Activated T-helper 1 cell treated with anti-CD3 and anti-CD28 coated beads, Interleukin-2, amount 50 U/mL, for 16 hours (primary cell): Measurements from ENCODE around the gene SDR39U1.

Experiments used
- DNase-seq, 2 donors: peaks; one replicate each; pipeline ENCODE4 v3.0.0-alpha.2; 2020; ENCODE audit warnings: low read depth in 1 of 2, low spot score in 1 of 2

SDR39U1 gene

GRCh38 chr14:24443053-24443665 lies 583 bp upstream of the SDR39U1 start:
- no peak for DNase-seq

- no peak for DNase-seq
Measured at GRCh38 chr14:24441904-24442239, 704 bp downstream of the SDR39U1 start.

- DNase-seq = no peak
Measured at GRCh38 chr14:24441485-24441884, 1.1 kb downstream of the SDR39U1 start.

GRCh38 chr14:24440606-24441399 lies 1.8 kb downstream of the SDR39U1 start:
- no peak for DNase-seq

- no peak for DNase-seq
Measured at GRCh38 chr14:24439830-24440605, 2.6 kb downstream of the SDR39U1 start.

GRCh38 chr14:24439257-24439656 lies 3.3 kb downstream of the SDR39U1 start:
- no peak for DNase-seq

DNA sequence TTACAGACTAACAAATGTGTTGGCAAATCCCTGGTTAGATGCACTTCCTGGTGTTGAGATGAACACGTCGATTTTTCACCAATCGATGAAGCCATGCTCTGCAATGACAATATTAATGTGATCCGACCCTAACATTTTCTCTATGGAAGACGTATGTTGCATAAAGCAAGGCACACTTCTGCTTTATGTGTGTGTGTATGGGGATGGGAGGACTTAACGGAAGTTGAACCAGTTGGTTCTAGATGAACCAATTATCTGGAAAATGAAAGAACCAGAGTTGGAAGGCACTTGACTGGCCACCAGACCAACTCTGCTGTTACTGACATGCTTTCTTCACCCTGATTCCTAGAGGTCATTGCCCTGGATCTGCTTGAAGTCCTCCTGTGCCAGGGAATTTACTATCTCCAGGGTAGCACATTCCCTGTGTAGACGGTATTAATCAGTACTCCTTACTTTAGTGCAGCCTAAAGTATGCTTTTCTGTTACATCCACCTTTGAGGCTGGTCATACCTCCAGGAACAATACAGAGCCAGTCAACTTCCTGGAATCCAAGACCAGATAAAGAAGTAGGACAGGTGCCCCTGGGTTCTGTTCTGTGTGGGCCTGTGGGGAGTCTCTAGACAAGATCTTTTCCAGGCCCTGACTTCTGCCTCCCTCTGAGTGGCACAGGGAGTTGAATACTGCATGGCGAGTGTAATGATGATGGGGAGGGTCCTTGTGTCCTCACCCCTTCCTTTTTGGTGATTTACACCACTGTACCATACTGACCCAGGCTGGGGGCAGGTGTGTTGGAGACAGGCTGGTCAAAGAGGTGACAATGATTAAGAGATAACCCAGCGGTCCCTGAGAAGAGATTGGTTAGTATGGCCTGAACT lies 4.1 kb downstream of the SDR39U1 start:
- DNase-seq = no peak

- no peak for DNase-seq
Measured at GRCh38 chr14:24437736-24438067, 4.9 kb downstream of the SDR39U1 start.

DNA sequence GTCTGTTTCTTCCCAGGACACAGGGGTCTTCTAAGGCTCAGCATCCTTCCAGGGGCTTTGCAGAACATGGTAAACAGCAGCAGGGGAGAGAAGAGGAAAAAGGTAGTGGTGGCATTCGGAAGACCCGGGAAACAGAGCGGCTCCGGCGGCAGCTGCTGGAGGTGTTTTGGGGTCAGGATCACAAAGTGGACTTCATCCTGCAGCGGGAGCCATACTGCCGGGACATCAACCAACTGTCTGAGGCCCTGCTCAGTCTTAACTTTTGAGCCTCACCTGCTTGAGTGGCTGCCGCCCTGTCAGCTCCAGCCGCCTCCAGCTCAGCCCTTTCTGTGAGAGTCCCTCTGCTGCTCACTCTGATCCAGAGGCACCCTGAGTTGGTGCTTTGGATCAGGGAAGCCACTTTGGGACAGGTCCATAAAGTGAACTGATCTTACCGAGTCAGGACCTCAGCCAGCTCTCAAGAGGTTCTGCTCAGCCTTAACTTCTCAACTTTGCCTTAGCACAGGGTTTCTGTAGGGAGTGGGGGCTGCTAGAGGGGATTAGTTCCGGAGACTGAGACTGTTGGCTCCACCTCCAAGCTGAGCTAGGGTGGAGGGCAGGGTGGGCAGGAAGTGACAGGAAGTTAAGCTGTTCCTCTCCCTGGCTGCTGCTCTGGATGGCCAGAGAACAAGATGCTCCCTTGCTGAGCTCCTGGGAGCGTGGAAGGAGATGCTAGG lies 5.4 kb downstream of the SDR39U1 start:
- DNase-seq = no peak

DNA sequence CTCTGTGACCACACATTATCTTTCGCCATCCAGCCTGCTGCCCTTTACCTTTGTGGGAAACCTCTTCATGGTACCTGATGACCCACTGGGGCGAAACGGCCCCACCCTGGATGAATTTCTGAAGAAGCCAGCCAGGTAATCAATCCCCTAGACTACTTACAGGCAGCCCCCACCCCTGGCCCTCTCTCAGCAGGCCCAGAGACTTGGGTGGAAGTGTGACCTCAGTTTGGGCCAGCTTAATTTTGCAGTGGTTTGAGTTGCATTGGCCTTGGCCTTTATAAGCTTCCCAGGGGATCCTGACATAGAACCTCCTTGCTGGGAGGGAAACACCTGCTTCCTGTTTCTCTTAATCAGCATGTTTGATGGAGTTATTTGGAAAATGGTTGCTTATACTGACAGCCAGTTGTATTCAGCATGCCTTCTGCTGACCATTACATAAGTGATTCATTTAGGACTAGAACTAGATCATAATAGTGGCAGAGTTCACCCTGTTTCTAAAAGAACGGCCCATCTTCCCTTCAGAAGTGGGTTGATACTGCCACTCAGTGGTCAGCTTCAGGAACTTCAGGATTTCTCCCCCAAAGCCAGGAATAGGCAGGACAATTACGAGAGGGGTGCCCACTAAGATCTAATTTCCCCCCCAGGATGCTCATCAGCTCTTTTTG lies 6.1 kb downstream of the SDR39U1 start:
- DNase-seq = no peak

DNA sequence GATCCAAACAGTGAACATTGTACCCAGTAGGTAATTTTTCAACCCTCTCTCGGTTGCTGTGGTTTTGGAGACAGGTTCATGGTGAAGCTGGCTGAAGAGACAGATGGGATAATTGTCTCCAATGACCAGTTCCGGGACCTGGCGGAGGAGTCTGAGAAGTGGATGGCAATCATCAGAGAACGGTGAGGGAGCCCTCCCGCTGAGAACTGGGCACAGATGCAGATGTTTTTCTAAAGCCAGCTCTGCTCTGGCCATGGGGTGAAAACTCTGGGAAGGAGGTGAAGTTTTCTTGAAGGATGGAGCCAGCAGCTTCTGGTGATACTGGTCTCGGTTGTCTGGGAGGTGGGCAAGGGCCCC lies 6.6 kb downstream of the SDR39U1 start:
- no peak for DNase-seq

- DNase-seq = no peak
Measured at GRCh38 chr14:24435192-24435810, 7.3 kb downstream of the SDR39U1 start.

- DNase-seq = no peak
Measured at GRCh38 chr14:24434676-24435075, 7.9 kb downstream of the SDR39U1 start.

GRCh38 chr14:24434036-24434435 lies 8.5 kb downstream of the SDR39U1 start:
- DNase-seq = no peak

DNA sequence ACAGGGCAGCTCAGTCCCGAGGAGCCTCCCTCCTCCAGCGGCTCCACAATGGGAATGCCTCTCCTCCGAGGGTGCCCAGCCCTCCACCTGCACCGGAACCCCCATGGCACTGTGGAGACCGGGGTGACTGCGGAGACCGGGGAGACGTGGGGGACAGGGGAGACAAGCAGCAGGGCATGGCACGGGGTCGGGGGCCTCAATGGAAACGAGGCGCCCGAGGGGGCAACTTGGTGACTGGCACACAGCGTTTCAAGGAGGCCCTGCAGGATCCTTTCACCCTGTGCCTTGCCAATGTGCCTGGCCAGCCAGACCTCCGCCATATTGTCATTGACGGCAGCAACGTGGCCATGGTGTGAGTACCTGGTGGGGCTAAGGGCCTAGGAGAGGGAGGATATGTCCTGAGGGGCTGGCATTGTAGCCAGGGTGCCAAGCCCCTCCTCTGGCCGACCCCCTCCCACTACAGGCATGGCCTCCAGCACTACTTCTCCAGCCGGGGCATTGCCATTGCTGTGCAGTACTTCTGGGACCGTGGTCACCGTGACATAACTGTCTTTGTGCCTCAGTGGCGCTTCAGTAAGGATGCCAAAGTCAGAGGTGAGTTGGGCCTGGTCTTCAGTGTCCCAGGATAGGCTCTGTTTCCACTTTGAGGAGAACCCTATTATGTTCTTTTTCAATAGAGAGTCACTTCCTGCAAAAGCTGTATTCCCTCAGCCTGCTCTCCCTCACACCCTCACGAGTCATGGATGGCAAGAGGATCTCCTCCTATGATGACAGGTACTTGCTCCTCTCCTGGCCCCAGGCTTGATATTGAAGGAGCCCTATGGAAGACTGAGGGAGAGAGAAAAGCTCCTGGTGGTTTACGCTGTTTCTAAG lies 10.1 kb downstream of the SDR39U1 start:
- DNase-seq = no peak

- peak; percentile 68 to 81 for DNase-seq
Measured at GRCh38 chr14:24431569-24432258, 10.9 kb downstream of the SDR39U1 start.

- DNase-seq = peak in 1 of 2 donors; percentile 38
Measured at GRCh38 chr14:24430682-24431568, 11.7 kb downstream of the SDR39U1 start.
